Kasumi-1 (cell line): ENCODE measurements around the gene STARD13.

Experiments used
- DNase-seq, 2 experiments: peaks; one replicate each; lab custom pipeline; 2025; lab: John Stamatoyannopoulos, UW

The STARD13 gene

DNA sequence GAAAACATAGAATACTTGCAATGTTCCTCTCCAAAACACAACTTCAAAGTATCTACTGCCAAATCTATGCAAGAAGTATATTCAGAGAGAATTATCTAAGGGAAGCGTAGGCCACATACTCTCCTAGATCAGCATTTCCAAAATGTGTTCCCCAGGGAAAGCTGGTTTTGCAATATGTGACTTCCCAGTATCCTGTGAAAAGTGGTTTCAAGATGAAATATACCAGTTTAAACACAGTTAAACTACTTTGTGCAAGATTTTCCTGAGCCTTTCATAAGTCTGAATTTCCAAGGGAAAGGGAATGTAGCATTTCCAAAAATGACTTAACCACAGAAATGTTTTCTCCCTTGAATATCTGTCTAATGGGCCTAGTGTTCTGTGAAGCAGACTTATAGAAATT, 7.6 kb downstream of the STARD13 start:
- no peak for DNase-seq

- DNase-seq = no peak
These were observed 8.4 kb downstream of the STARD13 start for GRCh38 chr13:33277037-33277740.

DNA sequence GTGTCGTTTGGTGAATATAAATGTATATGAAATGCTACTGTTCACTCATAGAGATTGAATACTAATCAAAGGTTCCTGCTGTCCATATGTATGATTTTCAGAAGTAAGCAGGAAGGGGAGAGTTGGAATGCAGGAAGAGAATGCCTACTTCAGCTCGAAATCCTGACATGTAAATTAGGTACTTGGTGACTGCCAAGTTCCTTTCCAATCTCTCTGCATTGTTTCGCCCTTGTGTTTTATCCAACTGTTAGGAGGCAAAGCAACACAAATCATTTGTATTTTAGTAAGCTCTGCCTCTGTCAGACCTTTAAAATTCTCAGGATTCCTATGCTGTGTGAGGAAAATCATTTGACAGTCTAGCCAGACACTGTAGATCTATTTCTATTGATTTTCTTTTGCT, 9.0 kb downstream of the STARD13 start:
- no peak for DNase-seq

- DNase-seq = no peak
These were observed 9.6 kb downstream of the STARD13 start for GRCh38 chr13:33275916-33276315.

DNA sequence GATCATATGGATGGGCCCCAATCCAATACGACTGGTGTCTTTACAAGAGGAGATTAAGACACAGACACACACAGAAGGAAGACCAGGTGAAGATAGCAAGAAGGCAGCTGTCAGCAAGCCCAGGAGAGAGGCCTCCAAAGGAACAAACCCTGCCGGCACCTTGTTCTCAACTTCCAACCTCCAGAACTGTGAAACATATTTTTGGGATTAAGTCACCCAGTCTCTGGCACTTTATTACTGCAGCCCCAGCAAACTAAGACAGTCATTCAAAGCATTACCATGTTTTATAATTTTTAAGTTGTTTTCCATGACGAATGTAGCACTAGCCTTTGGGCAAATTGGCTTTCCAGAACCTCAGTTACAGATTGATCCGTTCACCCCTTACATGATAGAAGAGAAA, 11.3 kb downstream of the STARD13 start:
- no peak for DNase-seq

DNA sequence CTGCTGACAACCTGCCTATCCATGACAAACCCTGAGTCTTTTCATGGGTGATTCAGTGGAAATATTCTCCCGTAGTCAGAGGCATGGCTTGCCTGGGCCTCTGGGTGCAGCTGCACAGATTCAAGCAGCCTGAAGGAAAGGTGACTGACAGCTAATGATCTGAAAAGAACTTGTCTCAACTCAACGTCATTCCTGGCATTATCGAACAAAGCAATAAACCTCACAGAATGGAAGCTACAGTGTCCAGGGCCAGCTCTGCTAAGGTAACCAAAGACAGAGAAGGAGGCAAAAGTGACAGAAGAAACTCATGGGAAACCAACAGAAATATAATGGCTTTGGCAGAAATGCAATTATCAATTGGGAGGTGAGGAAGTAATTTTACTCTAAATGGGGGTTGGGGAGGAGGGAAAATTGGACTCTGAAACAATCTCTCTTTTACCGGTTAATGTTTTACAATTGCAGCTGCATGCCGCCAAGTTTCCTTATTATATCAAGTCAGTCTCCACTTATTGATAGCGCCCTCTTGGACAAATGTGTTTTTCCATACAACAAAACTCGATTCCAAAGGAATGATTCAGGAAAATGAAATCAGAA, 12.9 kb downstream of the STARD13 start:
- no peak for DNase-seq

GRCh38 chr13:33271759-33272158, 13.8 kb downstream of the STARD13 start:
- DNase-seq = no peak

DNA sequence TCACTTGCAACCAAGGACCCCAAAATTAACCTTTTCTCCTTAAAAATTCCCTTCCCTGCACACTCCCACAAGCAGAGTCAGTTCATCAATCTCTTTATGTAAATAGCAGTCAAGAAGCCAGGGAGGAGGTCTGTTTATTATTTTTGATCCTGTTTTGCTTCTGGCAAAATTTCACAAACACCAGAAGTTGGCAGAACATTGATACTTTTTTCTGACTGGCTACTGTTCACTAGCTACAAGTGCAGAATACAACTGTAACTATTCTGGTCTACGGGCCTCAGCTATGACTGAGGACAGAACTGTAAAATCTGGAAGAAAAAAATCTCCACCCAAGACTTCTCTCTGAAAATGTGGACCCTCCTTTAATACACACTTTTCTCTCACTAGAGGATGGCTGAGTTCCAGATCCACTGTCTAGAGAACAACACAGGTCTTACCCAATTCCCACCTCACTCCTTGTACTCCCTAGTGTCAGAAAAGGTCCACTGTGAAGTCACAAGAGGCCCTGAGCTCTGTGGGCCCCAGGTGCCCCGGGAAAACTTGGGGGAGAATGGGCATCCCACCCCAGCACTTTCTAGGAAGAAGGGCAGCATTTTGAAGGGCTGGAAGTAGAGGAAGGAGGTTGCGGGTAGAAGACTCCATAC, 14.5 kb downstream of the STARD13 start:
- no peak for DNase-seq

DNA sequence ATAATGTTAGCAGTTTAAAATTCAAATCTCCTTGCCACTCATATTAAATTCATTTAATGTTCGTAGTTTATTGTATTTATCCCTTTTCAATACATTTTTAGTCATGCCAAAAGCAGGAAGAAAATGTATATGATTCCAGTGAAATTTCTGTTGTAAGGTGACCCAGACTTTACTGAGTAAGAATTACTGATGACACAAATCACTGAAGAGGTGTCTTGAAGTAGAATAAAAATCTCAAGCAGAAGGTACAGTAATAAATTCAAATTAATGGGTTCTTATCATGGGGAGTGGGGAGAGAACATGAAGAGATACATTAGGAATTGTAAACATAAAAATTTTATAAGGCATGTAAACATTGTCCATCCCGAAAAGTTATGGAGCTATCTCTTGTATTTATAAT, 19.9 kb downstream of the STARD13 start:
- DNase-seq = no peak

- DNase-seq = no peak
These were observed 20.4 kb downstream of the STARD13 start for GRCh38 chr13:33265133-33265532.

- no peak for DNase-seq
These were observed 21.0 kb downstream of the STARD13 start for GRCh38 chr13:33264620-33264978.

DNA sequence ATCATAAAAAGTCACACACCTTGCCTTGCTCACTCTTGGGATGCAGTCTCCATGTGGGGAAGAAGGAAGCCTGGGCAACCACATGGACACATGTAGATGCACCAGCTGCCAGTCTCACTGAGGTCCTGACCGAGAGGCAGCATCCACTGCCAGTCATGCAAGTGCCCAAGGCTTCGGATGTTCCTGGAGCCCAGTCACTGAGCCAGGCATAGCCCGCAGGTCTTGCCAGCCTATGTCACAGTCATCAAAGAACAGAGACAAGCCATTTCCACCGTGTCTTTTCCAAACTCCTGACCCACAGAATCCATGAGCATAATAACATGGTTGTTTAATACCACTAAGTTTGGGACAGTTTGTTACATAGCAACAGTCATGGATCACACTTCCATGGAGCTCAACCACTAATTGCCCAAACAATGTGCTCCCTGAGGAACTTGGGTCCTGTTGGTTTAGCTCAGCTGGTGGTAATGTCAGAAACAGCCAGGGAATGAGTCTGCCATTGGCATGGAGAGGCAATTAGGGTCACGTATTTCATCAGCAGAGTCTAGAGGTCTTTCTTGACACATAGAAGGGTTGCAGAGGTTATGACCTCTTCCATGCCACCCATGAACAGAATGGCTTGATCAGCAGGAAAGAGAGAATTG, 21.5 kb downstream of the STARD13 start:
- DNase-seq = no peak

DNA sequence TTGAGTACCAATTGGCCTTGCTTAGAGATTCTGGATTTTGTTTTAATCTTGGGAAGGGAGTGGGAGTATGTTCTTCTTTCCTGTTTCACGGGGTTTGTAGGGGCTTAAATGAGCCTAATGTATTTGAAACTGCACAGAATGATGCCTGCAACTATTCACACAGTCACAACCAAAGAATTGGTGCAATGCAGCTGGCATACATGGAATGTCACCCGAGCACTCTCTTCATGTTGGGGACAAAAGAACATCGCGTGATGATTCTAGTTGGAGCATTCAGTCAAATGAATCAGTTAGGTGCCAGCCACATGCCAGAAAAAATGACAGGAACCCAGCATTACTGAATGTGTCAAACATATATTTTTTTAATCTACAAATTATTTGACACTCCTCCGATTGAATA, 22.1 kb downstream of the STARD13 start:
- DNase-seq = no peak

DNA sequence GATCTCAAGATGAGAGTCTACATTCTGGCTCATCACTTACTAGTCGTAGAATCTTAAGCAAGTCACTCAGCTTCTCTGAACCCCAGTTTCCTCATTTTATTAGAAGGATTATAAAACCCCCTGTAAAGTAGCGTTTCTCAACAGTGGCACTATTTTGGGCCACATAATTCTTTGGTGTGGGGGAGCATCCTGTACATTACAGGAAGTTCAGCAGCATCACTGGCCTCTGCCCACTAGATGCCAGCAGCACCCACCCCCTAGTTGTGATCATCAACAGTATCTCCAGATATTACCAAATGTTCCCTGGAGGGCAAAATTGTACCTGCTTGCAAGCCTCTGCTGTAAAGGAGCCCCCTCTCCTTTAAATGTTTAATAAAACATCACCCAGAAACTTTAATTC, 22.6 kb downstream of the STARD13 start:
- DNase-seq = peak in 1 of 2 experiments; percentile 22

- no peak for DNase-seq
These were observed 23.0 kb downstream of the STARD13 start for GRCh38 chr13:33262594-33262993.

GRCh38 chr13:33262062-33262487, 23.5 kb downstream of the STARD13 start:
- DNase-seq = no peak

DNA sequence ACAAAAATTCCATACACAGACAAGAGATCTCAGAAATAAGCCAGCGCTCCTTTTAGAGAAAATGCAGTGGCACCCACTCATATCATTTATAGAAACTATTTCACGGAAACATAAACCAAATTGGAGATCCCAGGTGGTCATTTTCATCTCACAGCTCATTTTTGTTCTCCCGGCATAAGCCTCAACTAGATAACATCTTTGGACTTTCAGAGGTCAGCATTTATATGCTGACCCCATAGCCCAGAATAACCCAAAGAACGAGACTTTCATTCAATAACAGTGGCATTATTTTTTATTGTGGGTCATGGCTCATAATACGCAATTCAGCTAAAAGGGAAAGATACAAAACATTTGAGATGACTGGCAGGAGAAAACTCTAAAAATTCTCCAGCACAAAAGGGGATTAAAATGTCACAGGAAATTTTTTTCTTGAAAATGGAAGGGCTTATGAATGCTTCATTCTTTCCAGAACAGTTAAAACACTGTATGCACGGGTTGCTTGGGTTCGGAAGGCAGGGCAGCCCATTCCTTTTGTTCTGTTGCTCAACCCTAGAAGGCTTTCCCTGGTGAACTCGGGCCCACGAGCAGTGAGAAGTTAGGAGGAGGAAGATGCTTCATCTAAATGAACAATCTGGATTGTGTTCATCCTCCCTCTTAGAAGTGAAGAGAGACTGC, 24.0 kb downstream of the STARD13 start:
- no peak for DNase-seq

DNA sequence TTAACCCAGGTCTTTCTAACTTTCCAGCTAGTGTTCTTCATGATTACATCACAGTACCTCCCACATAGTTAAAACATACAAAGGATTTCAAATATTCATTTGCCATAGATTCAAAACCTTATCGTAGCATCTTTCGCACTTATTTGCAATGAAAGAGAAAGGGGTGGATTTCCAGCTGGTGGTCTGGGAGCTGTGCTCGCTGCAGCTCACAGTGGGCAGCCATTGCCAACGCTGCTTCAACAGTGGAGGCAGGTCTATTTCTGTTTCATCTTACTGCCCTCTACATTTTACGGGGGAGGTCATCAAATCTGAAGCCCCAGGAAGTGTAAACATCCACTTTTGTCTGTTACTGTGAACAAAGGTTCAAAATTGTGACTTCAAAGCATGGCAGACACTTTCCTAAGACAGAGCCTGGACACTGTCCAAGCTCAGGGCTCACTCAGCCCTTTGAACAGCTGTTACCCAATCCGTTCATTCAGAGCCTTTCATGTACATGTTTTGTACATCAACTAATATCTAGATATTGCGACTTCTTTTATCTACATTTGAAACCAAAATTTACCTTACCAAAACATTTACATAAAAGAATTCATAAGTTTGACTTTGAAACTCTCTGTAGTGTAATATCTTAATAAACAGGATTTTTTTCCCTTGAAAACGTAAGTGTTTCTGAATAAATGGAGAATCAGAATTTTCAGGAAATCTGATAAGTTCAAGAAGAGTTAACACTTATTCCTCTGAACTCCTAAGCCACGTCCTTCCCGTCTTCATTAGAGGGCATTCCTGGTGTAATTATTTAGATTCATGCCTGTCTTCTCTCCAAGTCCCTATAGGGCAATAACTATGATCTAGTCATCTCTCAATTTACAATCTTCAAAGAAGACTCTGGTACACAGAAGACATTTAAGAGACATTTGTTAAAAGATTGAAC, 25.1 kb downstream of the STARD13 start:
- no peak for DNase-seq

- no peak for DNase-seq
These were observed 26.3 kb downstream of the STARD13 start for GRCh38 chr13:33259296-33259695.

GRCh38 chr13:33258808-33259193, 26.8 kb downstream of the STARD13 start:
- DNase-seq = no peak
